ENCODE results near the gene CPLX4.

- TF ChIP-seq, protein P1, sequence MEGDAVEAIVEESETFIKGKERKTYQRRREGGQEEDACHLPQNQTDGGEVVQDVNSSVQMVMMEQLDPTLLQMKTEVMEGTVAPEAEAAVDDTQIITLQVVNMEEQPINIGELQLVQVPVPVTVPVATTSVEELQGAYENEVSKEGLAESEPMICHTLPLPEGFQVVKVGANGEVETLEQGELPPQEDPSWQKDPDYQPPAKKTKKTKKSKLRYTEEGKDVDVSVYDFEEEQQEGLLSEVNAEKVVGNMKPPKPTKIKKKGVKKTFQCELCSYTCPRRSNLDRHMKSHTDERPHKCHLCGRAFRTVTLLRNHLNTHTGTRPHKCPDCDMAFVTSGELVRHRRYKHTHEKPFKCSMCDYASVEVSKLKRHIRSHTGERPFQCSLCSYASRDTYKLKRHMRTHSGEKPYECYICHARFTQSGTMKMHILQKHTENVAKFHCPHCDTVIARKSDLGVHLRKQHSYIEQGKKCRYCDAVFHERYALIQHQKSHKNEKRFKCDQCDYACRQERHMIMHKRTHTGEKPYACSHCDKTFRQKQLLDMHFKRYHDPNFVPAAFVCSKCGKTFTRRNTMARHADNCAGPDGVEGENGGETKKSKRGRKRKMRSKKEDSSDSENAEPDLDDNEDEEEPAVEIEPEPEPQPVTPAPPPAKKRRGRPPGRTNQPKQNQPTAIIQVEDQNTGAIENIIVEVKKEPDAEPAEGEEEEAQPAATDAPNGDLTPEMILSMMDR (optimal IDR thresholded peaks at IDR 0.05 in 1 of 3, IDR thresholded peaks at IDR 0.05 in 1 of 3, conservative IDR thresholded peaks at IDR 0.05 in 1 of 3; ENCODE audit: extremely low read depth in 1 of 3, insufficient read depth in 2 of 3, low read length in 3 of 3), result peak in 2 of 3 experiments; percentile 8 to 9
- TF ChIP-seq EZH2 (IDR thresholded peaks at IDR 0.05; ENCODE audit: low read length), result peak; percentile 96
Observed at GRCh38 chr18:59272891-59273758, 45.3 kb downstream of the CPLX4 start, which contains the start of gene RAX.

Data from keratinocyte (primary cell).